HG02798 (cell line): Measurements from ENCODE around the gene SYT6.

Experiments
- ATAC-seq: cut with Tn5 transposase; IDR thresholded peaks from one replicate; pipeline ENCODE4 v1.9.1; 2021; ENCODE audit warnings: mild to moderate bottlenecking; ENCODE audit not compliant: unreplicated experiment, poor library complexity

Gene SYT6

GRCh38 chr1:114154963-114155322 is 1.3 kb upstream of the SYT6 start:
- ATAC-seq = no peak

GRCh38 chr1:114154146-114154962 is 685 bp upstream of the SYT6 start:
- ATAC-seq = no peak

GRCh38 chr1:114152508-114153260 is 985 bp downstream of the SYT6 start:
- ATAC-seq = no peak

GRCh38 chr1:114152089-114152507 is 1.6 kb downstream of the SYT6 start:
- ATAC-seq = no peak

- no peak for ATAC-seq
These were observed 3.7 kb downstream of the SYT6 start for GRCh38 chr1:114150016-114150415.

- ATAC-seq = no peak
These were observed 4.5 kb downstream of the SYT6 start for GRCh38 chr1:114149211-114149610.

GRCh38 chr1:114145504-114146151 is 8.0 kb downstream of the SYT6 start:
- no peak for ATAC-seq

- no peak for ATAC-seq
These were observed 9.7 kb downstream of the SYT6 start for GRCh38 chr1:114144016-114144415.

GRCh38 chr1:114139540-114139939 is 14.1 kb downstream of the SYT6 start:
- ATAC-seq = no peak

GRCh38 chr1:114137497-114137896 is 16.2 kb downstream of the SYT6 start:
- no peak for ATAC-seq

- no peak for ATAC-seq
These were observed 17.9 kb downstream of the SYT6 start for GRCh38 chr1:114135786-114136185.

GRCh38 chr1:114134518-114134917 is 19.2 kb downstream of the SYT6 start:
- no peak for ATAC-seq

- no peak for ATAC-seq
These were observed 20.5 kb downstream of the SYT6 start for GRCh38 chr1:114133129-114133528.

GRCh38 chr1:114131526-114132220 is 22.0 kb downstream of the SYT6 start:
- ATAC-seq = no peak

- ATAC-seq = no peak
These were observed 22.7 kb downstream of the SYT6 start for GRCh38 chr1:114130846-114131525.

GRCh38 chr1:114130213-114130612 is 23.5 kb downstream of the SYT6 start:
- no peak for ATAC-seq

GRCh38 chr1:114128293-114128692 is 25.4 kb downstream of the SYT6 start:
- ATAC-seq = no peak

GRCh38 chr1:114126261-114127095 is 27.2 kb downstream of the SYT6 start:
- peak; percentile 57 for ATAC-seq

GRCh38 chr1:114124644-114125043 is 29.0 kb downstream of the SYT6 start:
- no peak for ATAC-seq
